Mammary epithelial cell (primary cell): ENCODE results near the gene RTP3.

Source experiments
- EZH2 ChIP-seq: IDR thresholded peaks from 2 replicates; pipeline ENCODE4 v1.6.1; 2012; ENCODE audit warnings: low read length, inconsistent platforms, borderline replicate concordance
- TF ChIP-seq, protein P1 (sequence below), 2 donors: IDR thresholded peaks in 1 of 2; conservative IDR thresholded peaks in 1 of 2; 2 replicates each; pipeline ENCODE4 v1.5.1; 2011 to 2012; ENCODE audit warnings: inconsistent platforms in 2 of 2, low read length in 2 of 2, mild to moderate bottlenecking in 2 of 2, control low read depth in 1 of 2, low read depth in 1 of 2; ENCODE audit not compliant: insufficient read depth in 1 of 2; ENCODE audit errors: extremely low read depth in 1 of 2

DNA sequence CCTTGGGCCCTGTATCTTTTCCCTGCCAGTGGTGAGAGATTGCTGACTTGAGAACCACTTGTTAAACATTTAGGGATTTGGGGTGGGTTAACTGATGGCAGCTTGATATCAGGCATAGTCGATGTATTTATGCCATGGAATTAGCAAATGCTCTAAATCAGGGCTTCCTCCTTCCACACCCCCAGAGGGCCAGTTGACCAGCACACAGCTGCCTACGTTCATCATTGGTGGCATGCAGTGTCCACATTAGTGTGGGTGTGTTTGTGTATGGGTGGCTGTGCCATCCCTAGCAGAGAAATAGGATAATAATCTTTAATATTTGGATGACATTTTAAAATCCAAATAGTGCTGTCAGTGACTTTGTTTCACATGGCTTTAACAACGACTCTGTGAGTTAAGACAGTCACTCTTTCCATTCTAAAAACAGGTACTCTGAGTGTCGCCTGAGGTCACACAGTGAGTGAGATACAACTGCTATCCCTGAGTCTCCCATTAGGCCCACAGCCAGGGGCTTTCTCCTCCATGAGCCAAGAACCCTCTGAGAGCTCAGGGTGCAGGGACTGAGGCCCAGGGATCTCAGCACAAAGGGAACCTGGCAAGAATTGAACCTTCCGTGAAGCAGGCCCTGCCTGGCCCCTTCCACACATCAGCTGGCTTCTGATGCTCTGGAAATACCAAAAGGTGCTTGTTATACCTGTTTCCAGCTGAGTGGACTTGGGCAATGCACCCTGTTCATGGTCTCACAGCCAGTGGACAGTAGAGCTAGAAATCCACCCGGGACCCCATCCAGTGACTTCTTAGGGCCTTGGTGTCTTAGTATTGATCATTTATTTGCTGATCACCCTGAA lies 28.8 kb upstream of the RTP3 start:
- TF ChIP-seq, protein P1, sequence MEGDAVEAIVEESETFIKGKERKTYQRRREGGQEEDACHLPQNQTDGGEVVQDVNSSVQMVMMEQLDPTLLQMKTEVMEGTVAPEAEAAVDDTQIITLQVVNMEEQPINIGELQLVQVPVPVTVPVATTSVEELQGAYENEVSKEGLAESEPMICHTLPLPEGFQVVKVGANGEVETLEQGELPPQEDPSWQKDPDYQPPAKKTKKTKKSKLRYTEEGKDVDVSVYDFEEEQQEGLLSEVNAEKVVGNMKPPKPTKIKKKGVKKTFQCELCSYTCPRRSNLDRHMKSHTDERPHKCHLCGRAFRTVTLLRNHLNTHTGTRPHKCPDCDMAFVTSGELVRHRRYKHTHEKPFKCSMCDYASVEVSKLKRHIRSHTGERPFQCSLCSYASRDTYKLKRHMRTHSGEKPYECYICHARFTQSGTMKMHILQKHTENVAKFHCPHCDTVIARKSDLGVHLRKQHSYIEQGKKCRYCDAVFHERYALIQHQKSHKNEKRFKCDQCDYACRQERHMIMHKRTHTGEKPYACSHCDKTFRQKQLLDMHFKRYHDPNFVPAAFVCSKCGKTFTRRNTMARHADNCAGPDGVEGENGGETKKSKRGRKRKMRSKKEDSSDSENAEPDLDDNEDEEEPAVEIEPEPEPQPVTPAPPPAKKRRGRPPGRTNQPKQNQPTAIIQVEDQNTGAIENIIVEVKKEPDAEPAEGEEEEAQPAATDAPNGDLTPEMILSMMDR (conservative IDR thresholded peaks at IDR 0.05 in 1 of 2, IDR thresholded peaks at IDR 0.05 in 1 of 2; ENCODE audit: extremely low read depth in 1 of 2, insufficient read depth in 1 of 2, low read depth in 1 of 2, low read length in 2 of 2) = no peak
- TF ChIP-seq EZH2 = no peak
